ENCODE data around the gene SKIC3.

SKIC3 gene

DNA sequence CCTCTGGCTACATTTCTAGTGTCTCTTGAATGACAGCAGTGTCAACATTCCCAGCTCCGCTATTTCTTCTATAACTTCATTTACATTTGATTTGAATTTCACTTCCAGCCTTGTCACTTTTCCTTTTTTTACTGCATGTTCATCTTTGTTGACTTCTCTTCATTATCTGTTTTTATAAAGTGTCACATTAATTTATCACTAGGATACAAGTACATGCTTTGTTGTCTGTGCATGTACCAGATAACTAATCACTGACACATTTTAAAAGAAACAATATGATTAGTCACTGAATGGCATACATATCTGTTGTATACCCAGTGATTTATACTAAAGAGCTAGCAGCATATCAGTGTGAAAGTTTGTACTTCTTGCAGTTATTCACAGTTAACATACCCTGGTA is 29.2 kb upstream of the SKIC3 start:
- TF ChIP-seq, protein P1, sequence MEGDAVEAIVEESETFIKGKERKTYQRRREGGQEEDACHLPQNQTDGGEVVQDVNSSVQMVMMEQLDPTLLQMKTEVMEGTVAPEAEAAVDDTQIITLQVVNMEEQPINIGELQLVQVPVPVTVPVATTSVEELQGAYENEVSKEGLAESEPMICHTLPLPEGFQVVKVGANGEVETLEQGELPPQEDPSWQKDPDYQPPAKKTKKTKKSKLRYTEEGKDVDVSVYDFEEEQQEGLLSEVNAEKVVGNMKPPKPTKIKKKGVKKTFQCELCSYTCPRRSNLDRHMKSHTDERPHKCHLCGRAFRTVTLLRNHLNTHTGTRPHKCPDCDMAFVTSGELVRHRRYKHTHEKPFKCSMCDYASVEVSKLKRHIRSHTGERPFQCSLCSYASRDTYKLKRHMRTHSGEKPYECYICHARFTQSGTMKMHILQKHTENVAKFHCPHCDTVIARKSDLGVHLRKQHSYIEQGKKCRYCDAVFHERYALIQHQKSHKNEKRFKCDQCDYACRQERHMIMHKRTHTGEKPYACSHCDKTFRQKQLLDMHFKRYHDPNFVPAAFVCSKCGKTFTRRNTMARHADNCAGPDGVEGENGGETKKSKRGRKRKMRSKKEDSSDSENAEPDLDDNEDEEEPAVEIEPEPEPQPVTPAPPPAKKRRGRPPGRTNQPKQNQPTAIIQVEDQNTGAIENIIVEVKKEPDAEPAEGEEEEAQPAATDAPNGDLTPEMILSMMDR (IDR thresholded peaks at IDR 0.05; ENCODE audit: control insufficient read depth, extremely low read depth, insufficient read depth): no peak
- no peak for DNase-seq (ENCODE audit: low read depth)
- H3K4me3 ChIP-seq (ENCODE audit: low read depth, low read length): no peak overlapping the region

DNA sequence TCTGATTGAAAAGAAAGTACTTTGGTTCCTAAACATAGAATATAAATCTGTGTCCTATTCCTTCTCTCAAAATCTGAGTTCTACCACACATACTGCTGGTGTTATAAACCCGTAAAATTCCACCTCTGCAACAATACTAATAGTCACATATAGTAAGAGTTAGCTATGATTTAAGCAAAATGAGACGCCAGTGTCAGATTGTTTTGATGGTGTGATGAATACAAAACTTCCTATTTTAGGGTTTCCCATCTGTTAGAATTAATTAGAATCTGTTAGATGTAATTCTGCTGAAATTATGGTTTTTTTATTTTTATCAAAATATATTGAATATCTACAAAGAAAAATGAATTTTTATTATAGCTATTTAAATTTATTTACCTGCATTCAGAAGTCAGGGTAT is 26.8 kb upstream of the SKIC3 start:
- TF ChIP-seq, protein P1 (IDR thresholded peaks at IDR 0.05; ENCODE audit: control insufficient read depth, extremely low read depth, insufficient read depth): no peak
- DNase-seq (ENCODE audit: low read depth): no peak
- no peak overlapping the region for H3K4me3 ChIP-seq (ENCODE audit: low read depth, low read length)

DNA sequence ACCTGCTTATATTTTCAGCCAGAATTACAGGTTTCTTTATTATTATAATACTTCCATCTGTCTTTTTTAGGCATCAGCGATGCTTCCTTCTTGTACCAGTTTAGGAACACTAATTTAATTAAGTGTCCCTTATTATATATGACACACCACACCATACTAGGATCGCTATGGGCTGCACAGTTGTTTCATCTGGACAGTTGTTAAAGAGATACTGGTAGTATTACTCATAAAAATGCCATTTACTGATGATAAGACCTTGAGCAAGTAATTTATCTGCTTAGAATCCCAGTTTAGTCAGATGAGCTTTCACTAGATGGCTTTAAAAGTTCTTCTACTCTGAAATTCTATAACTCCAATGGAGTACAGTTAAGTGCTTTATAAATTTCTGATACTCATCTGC is 17.2 kb upstream of the SKIC3 start:
- DNase-seq (ENCODE audit: low read depth): no peak
- H3K4me3 ChIP-seq (ENCODE audit: low read depth, low read length): no peak overlapping the region
- TF ChIP-seq, protein P1 (IDR thresholded peaks at IDR 0.05; ENCODE audit: control insufficient read depth, extremely low read depth, insufficient read depth): no peak

DNA sequence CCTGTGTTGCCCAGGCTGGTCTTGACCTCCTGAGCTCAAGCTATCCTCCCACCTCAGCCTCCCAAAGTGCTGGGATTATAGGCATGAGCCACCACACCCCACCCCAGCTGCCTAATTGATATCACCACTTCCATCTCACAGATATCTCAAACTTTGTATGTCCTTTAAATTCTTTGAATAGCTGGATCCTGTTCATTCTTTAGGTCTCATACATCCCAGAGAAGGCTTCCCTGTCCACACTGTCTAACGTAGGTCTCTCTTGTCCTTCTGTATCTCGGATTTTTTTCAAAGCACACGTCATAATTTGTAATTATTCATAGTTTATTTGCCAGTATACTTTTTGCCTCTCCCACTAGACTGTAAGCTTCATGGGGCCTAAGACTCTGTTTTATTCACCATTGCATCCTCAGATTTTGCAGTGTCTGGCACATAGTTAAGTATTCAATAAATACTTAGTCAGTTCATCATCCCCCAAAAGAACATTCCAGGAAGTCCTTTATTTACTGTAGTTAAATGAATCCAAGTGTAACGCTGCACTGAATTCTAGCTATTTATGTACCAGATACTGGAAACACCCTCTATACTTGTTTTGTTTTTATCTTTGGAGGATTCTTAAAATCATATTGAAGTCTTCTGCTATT is 10.6 kb upstream of the SKIC3 start:
- TF ChIP-seq, protein P1 (IDR thresholded peaks at IDR 0.05; ENCODE audit: control insufficient read depth, extremely low read depth, insufficient read depth): no peak
- H3K4me3 ChIP-seq (ENCODE audit: low read depth, low read length): no peak overlapping the region
- no peak for DNase-seq (ENCODE audit: low read depth)

DNA sequence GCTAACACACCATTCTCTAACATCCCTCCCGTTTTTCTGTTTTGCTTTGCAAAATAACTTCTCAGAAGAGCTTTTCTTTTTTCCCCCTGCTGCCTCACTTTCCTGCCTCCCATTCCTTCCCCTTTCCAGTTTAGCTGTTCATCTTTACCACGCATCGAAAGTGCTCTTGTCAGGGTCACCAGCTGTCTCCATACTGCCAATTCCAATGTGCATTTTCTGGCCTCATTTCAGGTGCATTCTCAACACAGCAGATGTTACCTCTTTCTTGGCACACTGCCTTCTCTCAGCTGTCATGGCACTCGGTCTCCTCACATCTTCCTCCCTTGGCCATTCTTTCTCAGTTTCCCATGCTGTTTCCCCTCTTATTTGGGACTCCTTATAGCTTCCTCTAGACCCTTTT is 9.7 kb upstream of the SKIC3 start:
- no peak overlapping the region for H3K4me3 ChIP-seq (ENCODE audit: low read depth, low read length)

DNA sequence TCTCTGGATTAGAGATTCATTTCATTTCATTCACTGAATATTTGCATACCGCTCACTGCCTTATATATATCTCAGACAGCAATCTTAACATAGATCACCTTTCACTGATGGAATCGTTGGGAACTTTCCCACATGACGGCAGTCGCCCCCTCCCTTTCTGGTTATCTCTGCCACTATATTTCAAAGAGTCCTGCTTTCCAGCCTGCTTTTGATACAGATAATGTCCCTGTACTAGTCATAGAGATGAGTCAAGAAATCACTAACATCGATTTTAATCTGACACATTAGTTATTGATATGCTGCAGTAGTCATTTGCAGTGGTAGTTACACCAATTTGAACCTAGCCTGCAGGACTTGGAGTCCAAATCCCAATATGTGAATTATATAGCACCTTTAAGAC is 8.6 kb upstream of the SKIC3 start:
- TF ChIP-seq, protein P1 (IDR thresholded peaks at IDR 0.05; ENCODE audit: control insufficient read depth, extremely low read depth, insufficient read depth): no peak
- DNase-seq (ENCODE audit: low read depth): no peak
- no peak overlapping the region for H3K4me3 ChIP-seq (ENCODE audit: low read depth, low read length)

More for the DNA sequence above, 9.7 kb upstream of the SKIC3 start:
- no peak for DNase-seq (ENCODE audit: low read depth)
- TF ChIP-seq, protein P1 (IDR thresholded peaks at IDR 0.05; ENCODE audit: control insufficient read depth, extremely low read depth, insufficient read depth): no peak

DNA sequence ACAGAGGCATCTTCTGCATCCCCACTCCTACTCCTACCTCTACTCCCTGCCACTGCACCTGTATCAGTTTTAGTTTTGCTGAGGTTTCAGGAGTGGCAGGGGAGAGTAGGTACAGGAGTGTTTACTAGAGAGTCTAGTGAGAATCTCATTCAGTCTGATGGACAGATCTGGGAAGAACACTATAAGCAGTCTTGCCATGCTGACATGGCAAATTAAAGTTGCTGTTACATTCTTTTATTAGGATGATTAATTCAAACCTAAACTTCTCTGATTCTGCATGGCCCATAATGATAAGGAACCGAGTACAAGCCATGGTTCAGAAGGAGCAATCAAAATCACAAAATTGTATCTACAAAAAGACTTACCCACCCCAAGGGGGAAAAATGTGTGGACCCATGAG is 7.5 kb upstream of the SKIC3 start:
- no peak for DNase-seq (ENCODE audit: low read depth)
- TF ChIP-seq, protein P1 (IDR thresholded peaks at IDR 0.05; ENCODE audit: control insufficient read depth, extremely low read depth, insufficient read depth): no peak
- H3K4me3 ChIP-seq (ENCODE audit: low read depth, low read length): no peak overlapping the region
